Gastroesophageal sphincter (tissue), 4 donors: ENCODE results near the gene TMEM132E. TPM values are rescaled to one million over a fixed set of nuclear protein-coding genes. Genes with fewer than 3 reads are reported as not detected.

Source experiments
- ATAC-seq: fragments of 150-250 bp; one replicate; pipeline ENCODE4 v1.9.1; 2016; ENCODE audit warnings: mild to moderate bottlenecking, moderate library complexity
- H3K27ac ChIP-seq, 4 donors: fragments of 200-600 bp; sonication (generic) in 3 of 4; 1 replicate in 3 of 4; 2 replicates in 1 of 4; pipeline ENCODE4 v1.5.1; 2016 to 2019
- H3K27me3 ChIP-seq: fragments of 200-600 bp; sonication (generic); one replicate; pipeline ENCODE4 v1.5.1; 2019
- H3K36me3 ChIP-seq, 2 donors: fragments of 200-600 bp; sonication (generic); one replicate each; pipeline ENCODE4 v1.5.1; 2019; ENCODE audit warnings: control low read depth in 1 of 2
- H3K4me1 ChIP-seq, 3 donors: fragments of 200-600 bp; sonication (generic); 1 replicate in 2 of 3; 2 replicates in 1 of 3; pipeline ENCODE4 v1.5.1; 2016 to 2019; ENCODE audit warnings: control low read depth in 2 of 3
- H3K4me3 ChIP-seq, 2 donors: fragments of 200-600 bp; sonication (generic); one replicate each; pipeline ENCODE4 v1.5.1; 2019; ENCODE audit warnings: mild to moderate bottlenecking in 1 of 2, moderate library complexity in 1 of 2
- H3K9me3 ChIP-seq, 3 donors: fragments of 200-600 bp; sonication (generic); one replicate each; pipeline ENCODE4 v1.5.1; 2017 to 2019; ENCODE audit warnings: control low read depth in 2 of 3
- EP300 ChIP-seq: sonication (generic); formaldehyde crosslinking; IDR thresholded peaks from one replicate; pipeline ENCODE4 v1.6.1; 2017; ENCODE audit warnings: antibody characterized with exemption, mild to moderate bottlenecking
- POLR2A ChIP-seq, 2 donors: fragments of 450-650 bp; IDR thresholded peaks; one replicate each; pipeline ENCODE4 v1.6.1; 2017; ENCODE audit warnings: antibody characterized with exemption in 2 of 2, mild to moderate bottlenecking in 2 of 2, moderate library complexity in 1 of 2
- POLR2AphosphoS5 ChIP-seq: sonication (generic); formaldehyde crosslinking; IDR thresholded peaks from one replicate; pipeline ENCODE4 v1.6.1; 2017; ENCODE audit warnings: antibody characterized with exemption
- WGBS, 2 donors: methylation state at CpG; one replicate each; pipeline ENCODE4 v1.1.5; 2018; ENCODE audit warnings: low coverage in 1 of 2; 5-methylcytosine and 5-hydroxymethylcytosine counted together
- total RNA-seq, 4 donors: library from RNA; depleted of rRNA; stranded (reverse); fragments of >200 nt; gene quantifications; one replicate each; pipeline ENCODE4 v1.1.0, GENCODE V29; 2016
- TF ChIP-seq, protein P1 (sequence below), 4 experiments: fragments of 200-600 bp in 2 of 4; fragments of 450-650 bp in 2 of 4; sonication (generic) in 1 of 4; IDR thresholded peaks; one replicate each; pipeline ENCODE4 v1.5.1; 2017 to 2019; ENCODE audit warnings: antibody characterized with exemption in 4 of 4, mild to moderate bottlenecking in 2 of 4, moderate library complexity in 2 of 4

The TMEM132E gene
- total RNA-seq, 4 donors from 2014 or later: 0.12 to 0.47 TPM; not detected in 2

- TF ChIP-seq, protein P1, sequence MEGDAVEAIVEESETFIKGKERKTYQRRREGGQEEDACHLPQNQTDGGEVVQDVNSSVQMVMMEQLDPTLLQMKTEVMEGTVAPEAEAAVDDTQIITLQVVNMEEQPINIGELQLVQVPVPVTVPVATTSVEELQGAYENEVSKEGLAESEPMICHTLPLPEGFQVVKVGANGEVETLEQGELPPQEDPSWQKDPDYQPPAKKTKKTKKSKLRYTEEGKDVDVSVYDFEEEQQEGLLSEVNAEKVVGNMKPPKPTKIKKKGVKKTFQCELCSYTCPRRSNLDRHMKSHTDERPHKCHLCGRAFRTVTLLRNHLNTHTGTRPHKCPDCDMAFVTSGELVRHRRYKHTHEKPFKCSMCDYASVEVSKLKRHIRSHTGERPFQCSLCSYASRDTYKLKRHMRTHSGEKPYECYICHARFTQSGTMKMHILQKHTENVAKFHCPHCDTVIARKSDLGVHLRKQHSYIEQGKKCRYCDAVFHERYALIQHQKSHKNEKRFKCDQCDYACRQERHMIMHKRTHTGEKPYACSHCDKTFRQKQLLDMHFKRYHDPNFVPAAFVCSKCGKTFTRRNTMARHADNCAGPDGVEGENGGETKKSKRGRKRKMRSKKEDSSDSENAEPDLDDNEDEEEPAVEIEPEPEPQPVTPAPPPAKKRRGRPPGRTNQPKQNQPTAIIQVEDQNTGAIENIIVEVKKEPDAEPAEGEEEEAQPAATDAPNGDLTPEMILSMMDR (IDR thresholded peaks at IDR 0.05): no peak
- TF ChIP-seq EP300: no peak
- TF ChIP-seq POLR2AphosphoS5: no peak
- ATAC-seq: no peak
- Histone ChIP-seq H3K9me3 (no peaks in the 10 kb centered on the region), H3K27me3 (peaks cover 74% of the 10 kb centered on the region), H3K27ac (no peak overlapping the region), H3K4me1 (no peaks in the 10 kb centered on the region), H3K36me3 (no peaks in the 10 kb centered on the region), H3K4me3 (no peak overlapping the region)
- WGBS, 2 donors: 79 to 88% methylated on average over 4 to 5 of the region's 5 CpGs
Observed at GRCh38 chr17:34620458-34620857, 41.1 kb downstream of the TMEM132E start.

- H3K9me3 ChIP-seq: no peaks in the 10 kb centered on the region
- H3K27me3 ChIP-seq: peaks cover 83% of the 10 kb centered on the region
- 94 to 96% methylated on average over 2 to 5 of the region's 10 CpGs for WGBS, 2 donors
- no peak for ATAC-seq
- no peak overlapping the region for H3K4me3 ChIP-seq
- no peaks in the 10 kb centered on the region for H3K36me3 ChIP-seq
- no peak for TF ChIP-seq EP300
- TF ChIP-seq POLR2A (IDR thresholded peaks at IDR 0.05): no peak
- no peak for TF ChIP-seq POLR2AphosphoS5
- TF ChIP-seq, protein P1 (IDR thresholded peaks at IDR 0.05): no peak
- peaks cover 0 to 10% (median 0%) of the 10 kb centered on the region in 3 donors for H3K4me1 ChIP-seq
- H3K27ac ChIP-seq: no peak overlapping the region
Observed at GRCh38 chr17:34622862-34623623, 43.7 kb downstream of the TMEM132E start.

DNA sequence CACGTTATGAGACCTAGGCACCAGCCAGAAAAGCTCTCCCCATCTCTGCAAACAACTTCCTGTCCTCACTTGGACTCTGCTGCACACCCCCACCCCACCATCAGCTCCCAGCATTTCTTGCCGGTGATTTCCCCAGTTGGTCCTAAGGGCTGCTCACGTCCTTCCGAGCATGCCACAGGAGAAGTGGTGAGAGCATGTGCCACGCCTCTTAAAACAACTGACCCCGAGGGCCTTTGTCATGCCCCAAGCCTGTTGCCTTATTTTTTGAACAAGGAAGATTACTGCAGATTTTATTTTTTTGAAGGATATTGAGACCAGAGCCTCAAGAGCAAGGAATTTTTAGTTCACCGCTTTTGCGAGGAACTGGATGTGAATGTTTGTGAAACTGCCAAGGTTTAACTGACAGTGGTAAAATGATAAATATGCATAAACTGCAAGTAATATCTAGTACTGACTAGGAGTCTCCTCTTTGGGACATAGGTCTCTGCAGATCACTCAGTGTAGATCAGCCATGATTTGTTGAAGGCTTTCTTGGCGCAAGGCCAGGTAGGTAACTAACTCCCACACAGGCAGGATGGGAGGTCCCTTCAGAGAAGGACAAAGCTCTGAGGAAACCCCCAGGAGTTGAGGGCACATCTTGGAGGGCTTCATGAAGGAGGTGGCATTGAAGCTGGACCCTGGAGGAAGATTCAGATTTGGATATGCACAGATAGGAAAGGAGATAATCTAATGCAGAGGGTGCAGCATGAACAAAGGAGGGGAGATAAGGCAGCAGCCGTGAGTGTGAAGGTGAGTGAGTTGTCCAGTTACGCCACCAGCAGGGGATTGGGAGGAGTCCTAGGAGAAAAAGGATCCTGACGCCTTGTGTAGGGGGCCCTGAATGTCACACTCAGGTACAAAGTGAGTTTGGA lies 44.7 kb downstream of the TMEM132E start:
- no peak for TF ChIP-seq POLR2A (IDR thresholded peaks at IDR 0.05)
- no peak for TF ChIP-seq EP300
- TF ChIP-seq, protein P1 (IDR thresholded peaks at IDR 0.05): no peak
- no peak for TF ChIP-seq POLR2AphosphoS5
- no peak overlapping the region for H3K4me3 ChIP-seq
- H3K27me3 ChIP-seq: peaks cover 94% of the 10 kb centered on the region
- no peak overlapping the region for H3K27ac ChIP-seq
- no peaks in the 10 kb centered on the region for H3K9me3 ChIP-seq
- no peaks in the 10 kb centered on the region for H3K36me3 ChIP-seq
- H3K4me1 ChIP-seq: peaks cover 0 to 10% (median 0%) of the 10 kb centered on the region in 3 donors
- no peak for ATAC-seq
- WGBS, 2 donors: 58 to 73% methylated on average over 4 to 11 of the region's 12 CpGs

DNA sequence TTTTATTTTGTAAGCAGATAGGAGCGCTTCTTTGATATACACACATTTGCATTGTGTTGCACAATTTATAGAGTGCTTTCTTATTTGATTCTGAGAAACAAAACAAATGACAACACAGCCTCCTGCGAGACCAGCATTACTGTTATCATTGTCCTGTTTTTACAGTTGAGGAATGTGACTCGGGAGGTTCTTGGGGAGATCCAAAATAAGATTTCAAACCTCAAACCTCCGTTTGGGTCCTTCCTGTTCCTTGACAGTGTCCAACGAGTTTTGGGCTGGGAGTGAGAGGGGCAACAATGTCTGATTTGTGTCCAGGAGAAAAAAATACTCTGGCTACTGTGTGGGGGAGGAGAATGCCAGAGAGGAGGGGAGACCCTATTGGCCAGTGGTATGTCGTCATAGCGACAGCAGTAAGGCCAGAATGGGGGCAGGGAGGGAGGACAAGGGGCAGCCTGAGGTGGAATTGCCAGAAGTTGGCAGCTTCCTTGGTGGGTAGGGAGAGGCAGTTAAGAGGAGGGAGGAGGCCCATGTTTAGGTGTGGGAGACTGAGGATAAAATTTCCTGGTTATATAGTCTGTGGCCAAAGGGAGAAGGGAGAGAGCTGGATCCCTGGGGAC lies 45.5 kb downstream of the TMEM132E start:
- H3K27me3 ChIP-seq: peaks cover 97% of the 10 kb centered on the region

More for the DNA sequence above, 45.5 kb downstream of the TMEM132E start:
- ATAC-seq: no peak
- Histone ChIP-seq H3K27ac (no peak overlapping the region), H3K9me3 (no peaks in the 10 kb centered on the region), H3K4me3 (no peak overlapping the region), H3K4me1 (peaks cover 0 to 10% (median 0%) of the 10 kb centered on the region in 3 donors), H3K36me3 (no peaks in the 10 kb centered on the region)
- WGBS, 2 donors: 37 to 55% methylated on average over 5 of the region's 7 CpGs
- TF ChIP-seq, protein P1 (IDR thresholded peaks at IDR 0.05): no peak
- TF ChIP-seq EP300 (no peak), POLR2A (IDR thresholded peaks at IDR 0.05) (no peak), POLR2AphosphoS5 (no peak)
